ENCODE measurements around the gene SMTNL2.

SMTNL2 gene

GRCh38 chr17:4544951-4545216 is 39.4 kb upstream of the SMTNL2 start:
- no peaks in the 10 kb centered on the region for H3K27me3 ChIP-seq (ENCODE audit: control insufficient read depth, insufficient read depth, low read length)
- no peak overlapping the region for H3K4me3 ChIP-seq (ENCODE audit: low read depth, low read length)
- no peaks in the 10 kb centered on the region for H3K9me3 ChIP-seq (ENCODE audit: control insufficient read depth, low read length)
- H2AFZ ChIP-seq: no peak overlapping the region
- no peak overlapping the region for H3K4me2 ChIP-seq (ENCODE audit: low read length)
- no peaks in the 10 kb centered on the region for H3K36me3 ChIP-seq (ENCODE audit: control insufficient read depth, insufficient read depth, low read length)
- no peak overlapping the region for H3K27ac ChIP-seq
- H3K4me1 ChIP-seq: no peaks in the 10 kb centered on the region
- no peak for TF ChIP-seq CTCF (IDR thresholded peaks at IDR 0.05)
- H3K9ac ChIP-seq: no peak overlapping the region
- no peaks in the 10 kb centered on the region for H3K79me2 ChIP-seq

- Histone ChIP-seq H3K9ac (no peak overlapping the region), H3K36me3 (ENCODE audit: control insufficient read depth, insufficient read depth, low read length) (no peaks in the 10 kb centered on the region), H3K79me2 (no peaks in the 10 kb centered on the region), H3K9me3 (ENCODE audit: control insufficient read depth, low read length) (no peaks in the 10 kb centered on the region), H2AFZ (no peak overlapping the region), H3K27ac (no peak overlapping the region), H3K4me3 (ENCODE audit: low read depth, low read length) (no peak overlapping the region), H3K27me3 (ENCODE audit: control insufficient read depth, insufficient read depth, low read length) (no peaks in the 10 kb centered on the region), H3K4me1 (no peaks in the 10 kb centered on the region), H3K4me2 (ENCODE audit: low read length) (no peak overlapping the region)
- no peak for TF ChIP-seq CTCF (IDR thresholded peaks at IDR 0.05)
These were observed 38.9 kb upstream of the SMTNL2 start for GRCh38 chr17:4545217-4545951.

GRCh38 chr17:4547118-4547906 is 37.0 kb upstream of the SMTNL2 start:
- Histone ChIP-seq H3K4me3 (ENCODE audit: low read depth, low read length) (no peak overlapping the region), H3K9ac (no peak overlapping the region), H3K27ac (no peak overlapping the region), H2AFZ (no peak overlapping the region), H3K79me2 (no peaks in the 10 kb centered on the region), H3K9me3 (ENCODE audit: control insufficient read depth, low read length) (no peaks in the 10 kb centered on the region), H3K4me2 (ENCODE audit: low read length) (no peak overlapping the region), H3K4me1 (no peaks in the 10 kb centered on the region), H3K36me3 (ENCODE audit: control insufficient read depth, insufficient read depth, low read length) (no peaks in the 10 kb centered on the region), H3K27me3 (ENCODE audit: control insufficient read depth, insufficient read depth, low read length) (no peaks in the 10 kb centered on the region)
- no peak for TF ChIP-seq CTCF (IDR thresholded peaks at IDR 0.05)

GRCh38 chr17:4548061-4548461 is 36.3 kb upstream of the SMTNL2 start:
- no peak overlapping the region for H3K4me3 ChIP-seq (ENCODE audit: low read depth, low read length)
- H3K79me2 ChIP-seq: no peaks in the 10 kb centered on the region
- H3K27me3 ChIP-seq (ENCODE audit: control insufficient read depth, insufficient read depth, low read length): no peaks in the 10 kb centered on the region
- H3K4me1 ChIP-seq: no peaks in the 10 kb centered on the region
- H3K4me2 ChIP-seq (ENCODE audit: low read length): no peak overlapping the region
- no peaks in the 10 kb centered on the region for H3K36me3 ChIP-seq (ENCODE audit: control insufficient read depth, insufficient read depth, low read length)
- no peak overlapping the region for H2AFZ ChIP-seq
- no peak overlapping the region for H3K27ac ChIP-seq
- H3K9me3 ChIP-seq (ENCODE audit: control insufficient read depth, low read length): no peaks in the 10 kb centered on the region
- TF ChIP-seq CTCF (IDR thresholded peaks at IDR 0.05): no peak
- no peak overlapping the region for H3K9ac ChIP-seq

Measured in parathyroid adenoma (tissue), 2 donors.